GM23338 (cell line): ENCODE measurements around the gene SUPT3H. TPM values are rescaled to one million over a fixed set of nuclear protein-coding genes. Genes with fewer than 3 reads are reported as not detected.
A peak's percentile ranks its signal among the peaks of the same experiment; 100 is the strongest.

Experiments used
- ATAC-seq: fragments of 200-7000 bp; cut with Tn5 transposase; 3 replicates; pipeline ENCODE4 v1.9.1; 2020
- DNase-seq: peaks from one replicate; pipeline ENCODE4 v3.0.0-alpha.2; 2015; ENCODE audit warnings: low spot score
- H2AFZ ChIP-seq: fragments of 200-600 bp; sonication (generic); 2 replicates; pipeline ENCODE4 v1.8.0; 2016; ENCODE audit warnings: antibody characterized with exemption, mild to moderate bottlenecking, moderate library complexity
- H3F3A ChIP-seq: fragments of 200-600 bp; sonication (generic); replicated peaks from 2 replicates; pipeline ENCODE4 v1.8.0; 2017; ENCODE audit warnings: antibody characterized with exemption, mixed run types, low read depth
- H3K27ac ChIP-seq: fragments of 200-600 bp; sonication (generic); 2 replicates; pipeline ENCODE4 v1.6.1; 2016; ENCODE audit warnings: low read depth
- H3K27me3 ChIP-seq: fragments of 200-600 bp; sonication (generic); 2 replicates; pipeline ENCODE4 v1.8.0; 2016; ENCODE audit warnings: mild to moderate bottlenecking, mixed run types, moderate library complexity; ENCODE audit not compliant: insufficient read depth
- H3K36me3 ChIP-seq: fragments of 200-600 bp; sonication (generic); 2 replicates; pipeline ENCODE4 v1.8.0; 2016; ENCODE audit warnings: mild to moderate bottlenecking; ENCODE audit not compliant: insufficient read depth
- H3K4me1 ChIP-seq: fragments of 200-600 bp; sonication (generic); 2 replicates; pipeline ENCODE4 v1.8.0; 2016; ENCODE audit warnings: mild to moderate bottlenecking, moderate library complexity; ENCODE audit not compliant: insufficient read depth
- H3K4me2 ChIP-seq: fragments of 200-600 bp; sonication (generic); 2 replicates; pipeline ENCODE4 v1.7.1; 2017; ENCODE audit warnings: mixed run types
- H3K4me3 ChIP-seq: fragments of 200-600 bp; sonication (generic); 2 replicates; pipeline ENCODE4 v1.6.1; 2016; ENCODE audit warnings: mixed run types
- H3K79me2 ChIP-seq: fragments of 200-600 bp; sonication (generic); replicated peaks from 2 replicates; pipeline ENCODE4 v1.8.0; 2017; ENCODE audit warnings: mild to moderate bottlenecking; ENCODE audit not compliant: insufficient read depth
- H3K9me2 ChIP-seq: fragments of 200-600 bp; sonication (generic); 2 replicates; pipeline ENCODE4 v1.8.0; 2017; ENCODE audit not compliant: insufficient read depth
- H4K20me1 ChIP-seq: fragments of 200-600 bp; sonication (generic); replicated peaks from 2 replicates; pipeline ENCODE4 v1.8.0; 2017; ENCODE audit warnings: mild to moderate bottlenecking; ENCODE audit not compliant: insufficient read depth
- H3K27ac Mint-ChIP-seq: 2 replicates; pipeline ENCODE4 v1.8.0; 2020; ENCODE audit warnings: inconsistent platforms, mild to moderate bottlenecking, moderate library complexity, mixed read lengths
- H3K27me3 Mint-ChIP-seq: 3 replicates; pipeline ENCODE4 v1.8.0; 2022; ENCODE audit warnings: low read depth, mild to moderate bottlenecking, moderate library complexity, mixed read lengths, inconsistent platforms; ENCODE audit not compliant: insufficient read depth, poor library complexity
- H3K36me3 Mint-ChIP-seq: 3 replicates; pipeline ENCODE4 v1.8.0; 2021; ENCODE audit warnings: low read depth, mild to moderate bottlenecking, inconsistent platforms, moderate library complexity, mixed read lengths
- H3K4me1 Mint-ChIP-seq: 3 replicates; pipeline ENCODE4 v1.8.0; 2020; ENCODE audit warnings: mild to moderate bottlenecking, inconsistent platforms, mixed read lengths
- H3K4me3 Mint-ChIP-seq: 3 replicates; pipeline ENCODE4 v1.8.0; 2021; ENCODE audit warnings: moderate library complexity, mild to moderate bottlenecking, inconsistent platforms, mixed read lengths
- H3K9me3 Mint-ChIP-seq: 3 replicates; pipeline ENCODE4 v1.8.0; 2020; ENCODE audit warnings: moderate library complexity, mild to moderate bottlenecking, inconsistent platforms, mixed read lengths
- EZH2phosphoT487 ChIP-seq: fragments of 200-600 bp; sonication (generic); IDR thresholded peaks from one replicate; pipeline ENCODE4 v1.8.1; 2018; ENCODE audit warnings: antibody characterized with exemption; ENCODE audit not compliant: unreplicated experiment
- JUNB ChIP-seq: IDR thresholded peaks from one replicate; pipeline ENCODE4 v1.6.1; 2016; ENCODE audit warnings: antibody characterized with exemption; ENCODE audit not compliant: unreplicated experiment
- NANOG ChIP-seq: IDR thresholded peaks from 2 replicates; pipeline ENCODE4 v1.6.1; 2016; ENCODE audit warnings: antibody characterized with exemption, borderline replicate concordance
- POLR2AphosphoS5 ChIP-seq: IDR thresholded peaks from 2 replicates; pipeline ENCODE4 v1.6.1; 2016; ENCODE audit warnings: antibody characterized with exemption, low read depth
- STAT1 ChIP-seq: IDR thresholded peaks from one replicate; pipeline ENCODE4 v1.6.1; 2016; ENCODE audit warnings: antibody characterized with exemption; ENCODE audit not compliant: unreplicated experiment
- ZNF114 ChIP-seq: fragments of 250-450 bp; sonication (Bioruptor Pico); IDR thresholded peaks from 2 replicates; pipeline ENCODE4 v1.5.0; 2020; ENCODE audit warnings: mild to moderate bottlenecking, moderate library complexity
- ZNF331 ChIP-seq: fragments of 250-450 bp; sonication (Bioruptor Pico); IDR thresholded peaks from 2 replicates; pipeline ENCODE4 v1.5.0; 2020; ENCODE audit warnings: low read depth, mild to moderate bottlenecking, moderate library complexity
- polyA plus RNA-seq: library from polyadenylated mRNA; unstranded; fragments of >200 nt; fragmentation: Nextera tagmentation; extraction: Ambion mirVana; gene quantifications from 2 replicates; pipeline ENCODE4 v1.2.1, GENCODE V29; 2016
- total RNA-seq: library from RNA; depleted of rRNA; stranded (reverse); fragments of >200 nt; shearing (Covaris generic); gene quantifications from 2 replicates; pipeline ENCODE4 v1.2.3, GENCODE V29; 2014
- TF ChIP-seq, protein P1 (sequence below): IDR thresholded peaks from one replicate; pipeline ENCODE4 v1.6.1; 2018; ENCODE audit warnings: antibody characterized with exemption; ENCODE audit not compliant: unreplicated experiment

Gene SUPT3H
- total and polyA plus RNA-seq, 2 experiments from 2014 or later: 11.4 to 30.1 TPM

DNA sequence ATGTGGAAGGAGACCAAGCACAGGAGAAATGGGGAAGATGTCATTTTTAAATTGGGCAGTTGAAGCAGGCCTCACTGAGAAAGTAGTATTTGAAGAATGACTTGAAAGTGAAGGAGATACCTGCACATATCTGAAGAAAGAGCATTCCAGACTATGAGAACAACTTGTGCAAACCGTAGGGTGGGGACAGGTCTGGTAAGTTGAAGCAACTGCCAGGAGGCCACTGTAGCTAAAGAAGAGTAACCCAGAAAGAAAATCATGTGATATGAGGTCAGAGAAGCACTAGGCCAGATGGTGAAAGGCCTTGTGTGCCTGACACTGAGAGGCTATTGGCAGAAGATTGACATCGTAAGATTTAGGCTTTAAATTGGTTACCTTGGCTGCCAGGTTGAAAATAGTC lies 4.7 kb upstream of the SUPT3H start:
- Histone ChIP-seq H3K4me3 (no peak overlapping the region), H3K27ac (no peak overlapping the region), H3K4me1 (peaks cover 11% of the 10 kb centered on the region), H3K9me2 (no peaks in the 10 kb centered on the region), H4K20me1 (no peaks in the 10 kb centered on the region), H3K4me2 (no peak overlapping the region), H3F3A (no peaks in the 10 kb centered on the region), H3K36me3 (no peaks in the 10 kb centered on the region), H3K27me3 (no peaks in the 10 kb centered on the region), H2AFZ (no peak overlapping the region), H3K79me2 (no peaks in the 10 kb centered on the region)
- no peak for TF ChIP-seq POLR2AphosphoS5
- Mint-ChIP-seq H3K4me1 (peaks cover 4% of the 10 kb centered on the region), H3K27ac (no peak overlapping the region), H3K4me3 (no peak overlapping the region), H3K9me3 (no peaks in the 10 kb centered on the region), H3K36me3 (no peaks in the 10 kb centered on the region), H3K27me3 (peaks cover 7% of the 10 kb centered on the region)
- DNase-seq: no peak
- ATAC-seq: no peak

DNA sequence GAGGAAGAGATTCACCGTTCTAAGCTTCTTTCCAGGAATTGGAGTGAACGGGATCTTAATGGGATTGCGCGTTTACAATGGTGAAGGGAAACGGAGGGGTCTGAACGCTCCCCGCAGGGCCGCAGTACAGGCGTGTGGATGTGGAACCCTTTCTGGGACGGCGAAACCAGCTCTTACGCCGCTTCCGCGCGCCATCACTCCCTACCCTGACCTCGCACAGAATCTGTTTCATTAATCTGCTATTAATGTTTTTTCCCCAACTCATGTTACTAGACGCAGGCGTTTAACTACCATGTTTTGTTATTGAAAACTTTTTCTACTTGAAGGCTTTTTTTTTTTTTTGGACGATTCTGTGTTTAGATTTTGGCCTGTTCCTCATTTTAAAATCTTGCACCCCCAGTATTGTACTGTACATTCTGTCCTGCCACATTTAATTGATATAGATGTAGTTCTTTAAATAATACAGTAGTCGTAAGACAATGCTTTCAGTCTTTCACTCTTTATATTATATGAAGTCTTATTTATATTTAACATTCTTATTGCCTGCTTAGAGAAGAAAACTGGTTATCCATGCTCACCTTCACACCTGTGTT lies 696 bp upstream of the SUPT3H start:
- peaks cover 16% of the 10 kb centered on the region for H3K4me1 Mint-ChIP-seq
- H4K20me1 ChIP-seq: no peaks in the 10 kb centered on the region
- peak overlapping the region; percentile 87 for H3K4me2 ChIP-seq
- peak overlapping the region; percentile 76 for H3K27ac ChIP-seq
- peak overlapping the region; percentile 43; the same call in 1 of the 2 replicates for H2AFZ ChIP-seq
- H3F3A ChIP-seq: no peaks in the 10 kb centered on the region
- DNase-seq: no peak
- no peaks in the 10 kb centered on the region for H3K27me3 ChIP-seq
- TF ChIP-seq POLR2AphosphoS5: no peak
- TF ChIP-seq, protein P1, sequence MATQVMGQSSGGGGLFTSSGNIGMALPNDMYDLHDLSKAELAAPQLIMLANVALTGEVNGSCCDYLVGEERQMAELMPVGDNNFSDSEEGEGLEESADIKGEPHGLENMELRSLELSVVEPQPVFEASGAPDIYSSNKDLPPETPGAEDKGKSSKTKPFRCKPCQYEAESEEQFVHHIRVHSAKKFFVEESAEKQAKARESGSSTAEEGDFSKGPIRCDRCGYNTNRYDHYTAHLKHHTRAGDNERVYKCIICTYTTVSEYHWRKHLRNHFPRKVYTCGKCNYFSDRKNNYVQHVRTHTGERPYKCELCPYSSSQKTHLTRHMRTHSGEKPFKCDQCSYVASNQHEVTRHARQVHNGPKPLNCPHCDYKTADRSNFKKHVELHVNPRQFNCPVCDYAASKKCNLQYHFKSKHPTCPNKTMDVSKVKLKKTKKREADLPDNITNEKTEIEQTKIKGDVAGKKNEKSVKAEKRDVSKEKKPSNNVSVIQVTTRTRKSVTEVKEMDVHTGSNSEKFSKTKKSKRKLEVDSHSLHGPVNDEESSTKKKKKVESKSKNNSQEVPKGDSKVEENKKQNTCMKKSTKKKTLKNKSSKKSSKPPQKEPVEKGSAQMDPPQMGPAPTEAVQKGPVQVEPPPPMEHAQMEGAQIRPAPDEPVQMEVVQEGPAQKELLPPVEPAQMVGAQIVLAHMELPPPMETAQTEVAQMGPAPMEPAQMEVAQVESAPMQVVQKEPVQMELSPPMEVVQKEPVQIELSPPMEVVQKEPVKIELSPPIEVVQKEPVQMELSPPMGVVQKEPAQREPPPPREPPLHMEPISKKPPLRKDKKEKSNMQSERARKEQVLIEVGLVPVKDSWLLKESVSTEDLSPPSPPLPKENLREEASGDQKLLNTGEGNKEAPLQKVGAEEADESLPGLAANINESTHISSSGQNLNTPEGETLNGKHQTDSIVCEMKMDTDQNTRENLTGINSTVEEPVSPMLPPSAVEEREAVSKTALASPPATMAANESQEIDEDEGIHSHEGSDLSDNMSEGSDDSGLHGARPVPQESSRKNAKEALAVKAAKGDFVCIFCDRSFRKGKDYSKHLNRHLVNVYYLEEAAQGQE: no peak
- peak; percentile 39 for ATAC-seq
- no peaks in the 10 kb centered on the region for H3K36me3 Mint-ChIP-seq
- peaks cover 16% of the 10 kb centered on the region for H3K4me1 ChIP-seq
- H3K36me3 ChIP-seq: no peaks in the 10 kb centered on the region
- H3K9me2 ChIP-seq: no peaks in the 10 kb centered on the region
- H3K4me3 Mint-ChIP-seq: peak overlapping the region; percentile 90
- H3K9me3 Mint-ChIP-seq: no peaks in the 10 kb centered on the region
- H3K79me2 ChIP-seq: peaks cover 36% of the 10 kb centered on the region
- H3K27ac Mint-ChIP-seq: peak overlapping the region; percentile 100
- peaks cover 9% of the 10 kb centered on the region for H3K27me3 Mint-ChIP-seq
- peak overlapping the region; percentile 78 for H3K4me3 ChIP-seq

DNA sequence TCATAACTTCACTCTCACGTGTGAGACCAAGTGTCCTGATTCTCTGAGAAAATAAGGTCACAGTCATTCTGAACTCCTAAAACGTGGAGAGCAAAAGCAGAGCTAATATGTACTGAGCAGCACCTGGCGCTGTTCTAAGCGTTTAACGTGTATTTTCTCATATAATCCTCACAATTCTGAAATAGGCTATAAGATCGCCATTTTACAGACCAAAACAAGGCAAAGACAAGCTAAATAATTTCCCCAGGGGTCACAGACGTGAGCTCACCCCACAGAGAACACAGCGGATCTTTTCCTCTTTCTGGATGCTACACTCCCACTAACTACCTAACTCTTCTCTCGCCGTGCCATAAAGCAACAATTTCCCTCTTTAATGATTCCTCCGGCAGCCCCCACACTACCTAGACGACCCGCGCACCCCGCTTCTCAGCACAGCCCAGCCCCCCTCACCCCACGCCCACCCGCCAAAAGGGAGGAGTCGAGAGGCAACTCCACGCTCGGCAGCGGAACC lies 636 bp downstream of the SUPT3H start:
- no peak for ATAC-seq
- Mint-ChIP-seq H3K27me3 (peaks cover 9% of the 10 kb centered on the region), H3K4me3 (peak overlapping the region; percentile 90), H3K9me3 (no peaks in the 10 kb centered on the region), H3K4me1 (peaks cover 16% of the 10 kb centered on the region), H3K36me3 (no peaks in the 10 kb centered on the region), H3K27ac (peak overlapping the region; percentile 100)
- peak overlapping the region; percentile 78 for H3K4me3 ChIP-seq
- H3K9me2 ChIP-seq: no peaks in the 10 kb centered on the region
- H4K20me1 ChIP-seq: no peaks in the 10 kb centered on the region
- peak overlapping the region; percentile 96 for H2AFZ ChIP-seq
- H3K36me3 ChIP-seq: no peaks in the 10 kb centered on the region
- no peaks in the 10 kb centered on the region for H3F3A ChIP-seq
- H3K27me3 ChIP-seq: no peaks in the 10 kb centered on the region
- peak; percentile 3 for DNase-seq
- H3K79me2 ChIP-seq: peaks cover 46% of the 10 kb centered on the region
- peak overlapping the region; percentile 95 for H3K27ac ChIP-seq
- peaks cover 16% of the 10 kb centered on the region for H3K4me1 ChIP-seq
- peak overlapping the region; percentile 87 for H3K4me2 ChIP-seq
- TF ChIP-seq NANOG (no peak), EZH2phosphoT487 (no peak), STAT1 (no peak), ZNF114 (CRISPR knock-in tag) (no peak), POLR2AphosphoS5 (no peak), JUNB (no peak), ZNF331 (CRISPR knock-in tag) (no peak)
- TF ChIP-seq, protein P1: no peak
